ENCODE results near the gene PPEF1. TPM values are rescaled to one million over a fixed set of nuclear protein-coding genes. Genes with fewer than 3 reads are reported as not detected.

PPEF1 gene
- polyA plus RNA-seq, 2 of the 4 experiments (the other 2 are of a cell fraction): 1.0 to 1.9 TPM

DNA sequence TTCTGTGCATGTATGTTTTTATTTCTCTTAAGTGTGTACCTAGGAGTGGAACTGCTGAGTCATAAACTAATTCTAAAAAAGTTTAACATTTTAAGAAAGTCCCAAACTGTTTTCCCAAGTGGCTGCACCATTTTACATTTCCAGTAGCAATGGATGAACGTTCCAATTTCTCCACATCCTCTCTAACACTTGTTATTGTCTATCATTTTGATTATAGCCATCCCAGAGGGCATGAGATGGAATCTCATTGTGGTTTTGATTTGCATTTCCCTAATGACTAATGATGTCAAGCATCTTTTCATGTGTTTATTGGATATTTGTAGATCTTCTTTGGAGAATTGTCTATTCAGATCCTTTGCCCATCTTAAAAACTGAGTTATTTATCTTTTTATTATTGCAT is 82.5 kb downstream of the PPEF1 start:
- TF ChIP-seq MAFK (IDR thresholded peaks at IDR 0.05; ENCODE audit: partially characterized antibody): peak; percentile 38
- no peak for TF ChIP-seq NR3C1 (IDR thresholded peaks at IDR 0.05)
- POLR2A ChIA-PET: no interaction called here
- no peak for ATAC-seq
- FAIRE-seq: no peak
- no peak overlapping the region for H3K4me3 ChIP-seq
- H3K9me3 ChIP-seq: no peaks in the 10 kb centered on the region
- H3K4me2 ChIP-seq: no peak overlapping the region
- peaks cover 16% of the 10 kb centered on the region for H3K4me1 ChIP-seq
- CTCF ChIA-PET: no interaction called here
- DNase-seq (ENCODE audit: low read depth in 1 of 2, low spot score in 1 of 2): no peak
- H3K27ac ChIP-seq: no peak overlapping the region
- 30% methylated on average over 1 of the region's 1 CpG for WGBS (ENCODE audit: missing lambda C conversion rate)

DNA sequence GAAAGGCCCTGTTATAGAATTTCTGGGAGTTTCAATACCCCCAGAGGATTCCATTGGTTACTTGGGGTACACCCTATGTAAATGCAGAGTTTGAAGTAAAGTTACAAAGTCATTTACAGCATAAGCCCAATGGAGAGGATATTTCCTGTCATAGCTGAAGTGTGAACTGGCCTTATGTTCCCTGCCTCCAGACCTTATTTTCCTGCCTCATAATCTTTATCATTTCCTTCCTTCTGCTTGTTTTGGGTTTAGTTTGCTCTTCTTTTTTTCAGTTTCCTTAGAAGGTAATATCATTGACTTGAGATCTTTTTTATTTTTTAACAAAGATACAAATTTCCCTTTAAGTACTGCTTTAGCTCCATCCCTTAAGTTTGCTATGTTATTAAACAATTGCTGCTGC is 85.4 kb downstream of the PPEF1 start:
- no peaks in the 10 kb centered on the region for H3K9me3 ChIP-seq
- H3K4me1 ChIP-seq: peaks cover 16% of the 10 kb centered on the region
- TF ChIP-seq CBX8 (IDR thresholded peaks at IDR 0.05) (no peak), ATOH8 (CRISPR knock-in tag; IDR thresholded peaks at IDR 0.05; ENCODE audit: low read depth) (no peak), HOXA7 (CRISPR knock-in tag; IDR thresholded peaks at IDR 0.05) (no peak), ZC3H11A (IDR thresholded peaks at IDR 0.05) (no peak), TP53 (CRISPR knock-in tag; IDR thresholded peaks at IDR 0.05) (no peak), HOXB13 (CRISPR knock-in tag; IDR thresholded peaks at IDR 0.05; ENCODE audit: low read depth) (no peak), ESRRA (IDR thresholded peaks at IDR 0.05; ENCODE audit: borderline replicate concordance, low read length) (no peak), CEBPB (IDR thresholded peaks at IDR 0.05) (no peak), RFX5 (IDR thresholded peaks at IDR 0.05) (no peak), ZNF302 (CRISPR knock-in tag; IDR thresholded peaks at IDR 0.05) (no peak), RAD21 (conservative IDR thresholded peaks at IDR 0.05 in 1 of 2, IDR thresholded peaks at IDR 0.05 in 1 of 2) (no peak), HOXB5 (CRISPR knock-in tag; IDR thresholded peaks at IDR 0.05) (no peak), HDAC2 (IDR thresholded peaks at IDR 0.05) (no peak), TFCP2L1 (CRISPR knock-in tag; IDR thresholded peaks at IDR 0.05) (no peak)
- TF ChIP-seq, protein P1, sequence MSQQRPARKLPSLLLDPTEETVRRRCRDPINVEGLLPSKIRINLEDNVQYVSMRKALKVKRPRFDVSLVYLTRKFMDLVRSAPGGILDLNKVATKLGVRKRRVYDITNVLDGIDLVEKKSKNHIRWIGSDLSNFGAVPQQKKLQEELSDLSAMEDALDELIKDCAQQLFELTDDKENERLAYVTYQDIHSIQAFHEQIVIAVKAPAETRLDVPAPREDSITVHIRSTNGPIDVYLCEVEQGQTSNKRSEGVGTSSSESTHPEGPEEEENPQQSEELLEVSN (IDR thresholded peaks at IDR 0.05; ENCODE audit: borderline replicate concordance, low read depth): no peak
- ATAC-seq (no peak), DNase-seq (ENCODE audit: low read depth in 1 of 2, low spot score in 1 of 2) (no peak), FAIRE-seq (peak; percentile 51)
- POLR2A ChIA-PET: no interaction called here
- H3K27ac ChIP-seq: peak overlapping the region in 1 of 2 experiments; percentile 74; a peak in 2 of 6 replicates
- no peak overlapping the region for H3K4me3 ChIP-seq
- CTCF ChIA-PET: no interaction called here
- H3K4me2 ChIP-seq: no peak overlapping the region; the same call in 2 of the 3 replicates

DNA sequence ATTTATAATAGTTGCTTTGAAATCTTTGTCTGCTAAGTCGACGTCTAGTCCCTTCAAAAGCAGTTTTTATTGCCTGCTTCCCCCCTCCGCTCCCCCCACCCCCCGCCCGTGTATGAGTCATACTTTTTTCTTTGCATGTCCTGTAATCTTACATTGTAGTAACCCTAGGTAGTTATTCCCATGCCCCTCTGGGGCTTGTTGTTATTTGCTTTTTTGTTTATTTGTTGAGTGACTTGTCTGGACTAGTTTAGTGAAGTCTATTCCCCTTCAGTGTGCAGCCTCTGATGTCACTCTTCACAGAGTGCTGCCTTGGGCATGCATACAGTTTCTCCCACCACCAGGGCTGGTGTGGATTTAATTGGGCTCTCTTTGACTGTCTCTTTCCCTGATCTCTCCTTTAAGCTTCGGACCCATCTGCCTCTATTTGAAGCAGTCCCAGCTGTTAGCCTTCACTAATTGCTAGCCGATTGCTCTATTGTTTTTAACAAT is 86.2 kb downstream of the PPEF1 start:
- Histone ChIP-seq H3K4me2 (peak overlapping the region; percentile 57), H3K9me3 (no peaks in the 10 kb centered on the region), H3K4me3 (no peak overlapping the region), H3K27ac (peak overlapping the region; percentile 32 to 74), H3K4me1 (peaks cover 16% of the 10 kb centered on the region)
- FAIRE-seq (peak; percentile 89), DNase-seq (ENCODE audit: low read depth in 1 of 2, low spot score in 1 of 2) (peak; percentile 18 to 75), ATAC-seq (peak; percentile 96)
- ChIA-PET POLR2A (no interaction called here), CTCF (no interaction called here)
- 33% methylated on average over 4 of the region's 7 CpGs for WGBS (ENCODE audit: missing lambda C conversion rate)
- TF ChIP-seq FOSL2 (IDR thresholded peaks at IDR 0.05): no peak
- 0 out of 2 replicates have a peak, but pooled peaks have one; percentile 13 for TF ChIP-seq FOSL2 (CRISPR knock-in tag; IDR thresholded peaks at IDR 0.05)
- TF ChIP-seq NPAS2 (CRISPR knock-in tag; IDR thresholded peaks at IDR 0.05; ENCODE audit: borderline replicate concordance): no peak
- no peak for TF ChIP-seq ELK1 (IDR thresholded peaks at IDR 0.05; ENCODE audit: low read depth, low read length)
